AG10803 (cell line): ENCODE results near the gene KANK4.

Source experiments
- DNase-seq: peaks from one replicate; pipeline ENCODE4 v3.0.0; 2010; ENCODE audit warnings: low read depth
- H3K4me3 ChIP-seq: 2 replicates; pipeline ENCODE4 v1.5.1; 2011; ENCODE audit warnings: mild to moderate bottlenecking, low read length, control low read depth
- CTCF ChIP-seq: conservative IDR thresholded peaks from 2 replicates; pipeline ENCODE4 v1.5.1; 2011; ENCODE audit warnings: mild to moderate bottlenecking, low read length, control low read depth, inconsistent platforms

KANK4 gene

GRCh38 chr1:62337706-62338631, 18.7 kb upstream of the KANK4 start:
- TF ChIP-seq CTCF = no peak
- DNase-seq = no peak

GRCh38 chr1:62336995-62337705, 17.9 kb upstream of the KANK4 start:
- no peak for DNase-seq
- no peak overlapping the region for H3K4me3 ChIP-seq
- TF ChIP-seq CTCF = no peak

More at GRCh38 chr1:62337706-62338631, 18.7 kb upstream of the KANK4 start:
- no peak overlapping the region for H3K4me3 ChIP-seq

- no peak for TF ChIP-seq CTCF
- H3K4me3 ChIP-seq = no peak overlapping the region
- DNase-seq = no peak
Measured at GRCh38 chr1:62336638-62336994, 17.4 kb upstream of the KANK4 start.

- DNase-seq = no peak
- TF ChIP-seq CTCF = no peak
- no peak overlapping the region for H3K4me3 ChIP-seq
Measured at GRCh38 chr1:62335656-62336055, 16.4 kb upstream of the KANK4 start.

GRCh38 chr1:62334434-62334985, 15.3 kb upstream of the KANK4 start:
- DNase-seq = no peak
- H3K4me3 ChIP-seq = no peak overlapping the region
- TF ChIP-seq CTCF = peak; percentile 9; the same call in 1 of the 2 replicates

- TF ChIP-seq CTCF = no peak
- no peak overlapping the region for H3K4me3 ChIP-seq
- no peak for DNase-seq
Measured at GRCh38 chr1:62333441-62333840, 14.2 kb upstream of the KANK4 start.
